GM18858 (cell line): ENCODE measurements around the gene WDR37.
A peak's percentile ranks its signal among the peaks of the same experiment; 100 is the strongest.
"Not testable (repeated sequence)": the region's sequence is repeated elsewhere in the genome, so short reads cannot be mapped to it uniquely, and the experiment has no call there.

ENCODE experiments used
- ATAC-seq: cut with Tn5 transposase; IDR thresholded peaks from one replicate; pipeline ENCODE4 v1.9.1; 2021; ENCODE audit not compliant: unreplicated experiment

The WDR37 gene

GRCh38 chr10:1041514-1041913, 14.7 kb upstream of the WDR37 start:
- no peak for ATAC-seq

DNA sequence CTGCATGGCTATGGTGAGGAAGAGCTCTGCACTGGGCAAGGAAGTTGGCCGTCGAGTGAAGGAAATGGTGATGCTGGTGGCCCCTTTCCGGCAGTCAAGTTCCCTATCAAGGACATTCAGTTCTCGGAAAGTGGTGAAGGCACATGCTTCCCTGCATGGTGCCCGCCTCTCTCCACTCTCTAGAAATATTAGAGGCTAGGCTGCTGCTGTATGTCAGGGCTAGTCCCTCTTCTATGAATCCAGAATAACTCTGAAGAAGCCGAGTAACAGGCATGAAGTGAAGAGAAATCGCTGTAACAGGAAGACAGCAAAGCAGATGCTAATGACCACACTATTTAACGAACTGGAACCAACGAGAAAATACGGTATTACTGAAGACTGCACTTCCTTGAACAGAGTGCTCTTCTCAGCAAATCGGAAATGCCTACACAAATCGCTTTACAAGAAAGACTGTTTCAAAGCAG, 12.6 kb upstream of the WDR37 start:
- ATAC-seq: peak; percentile 72

- no peak for ATAC-seq
Observed at GRCh38 chr10:1044146-1044545, 12.0 kb upstream of the WDR37 start.

GRCh38 chr10:1044964-1045363, 11.2 kb upstream of the WDR37 start:
- no peak for ATAC-seq

GRCh38 chr10:1045415-1045814, 10.8 kb upstream of the WDR37 start:
- ATAC-seq: no peak

DNA sequence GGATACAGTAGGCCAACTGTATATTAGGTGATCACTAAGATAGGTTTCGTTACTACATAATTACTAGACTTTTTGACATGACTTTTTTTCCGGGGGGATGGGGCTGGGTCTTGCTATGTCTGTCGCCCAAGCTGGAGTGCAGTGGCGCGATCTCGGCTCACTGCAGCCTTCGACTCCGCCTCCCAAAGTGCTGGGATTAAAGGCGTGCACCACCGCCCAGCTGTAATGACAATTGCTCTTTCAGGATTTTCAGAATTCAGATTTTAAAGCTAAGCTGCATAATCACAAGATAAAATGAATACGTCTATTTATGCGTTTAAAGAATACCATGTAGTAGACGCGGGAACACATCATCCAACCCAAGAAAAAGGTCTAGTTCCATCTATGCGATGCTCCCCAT, 8.2 kb upstream of the WDR37 start:
- no peak for ATAC-seq

GRCh38 chr10:1048349-1048731, 7.8 kb upstream of the WDR37 start:
- no peak for ATAC-seq

- peak; percentile 73 for ATAC-seq
Observed at GRCh38 chr10:1048732-1049424, 7.3 kb upstream of the WDR37 start, which contains the start of gene IDI1. IDI1 (minus strand) TSS chr10:1049119; CDS start chr10:1049003, 116 bp downstream.

DNA sequence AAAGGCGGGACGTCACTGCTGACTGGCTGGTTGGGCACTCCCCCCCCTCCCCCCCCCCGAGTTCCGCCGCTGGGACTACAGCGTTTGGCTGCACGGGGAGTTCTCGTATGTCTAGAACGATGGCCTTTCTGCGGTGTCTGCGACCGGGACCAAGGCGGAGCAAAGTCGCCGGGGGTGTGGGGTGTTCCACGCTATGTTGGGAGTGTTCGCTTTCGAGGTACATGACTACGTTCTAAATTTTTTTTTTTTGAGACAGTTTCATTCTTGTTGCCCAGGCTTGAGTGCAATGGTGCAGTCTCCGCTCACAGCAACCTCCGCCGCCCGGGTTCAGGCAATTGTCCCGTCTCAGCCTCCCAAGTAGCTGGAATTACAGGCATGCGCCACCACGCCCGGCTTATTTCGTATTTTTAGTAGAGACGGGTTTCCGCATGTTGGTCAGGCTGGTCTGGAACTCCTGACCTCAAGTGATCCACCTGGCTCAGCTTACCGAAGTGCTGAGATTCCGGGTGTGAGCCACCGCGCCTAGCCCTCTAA, 6.7 kb upstream of the WDR37 start:
- ATAC-seq: no peak

DNA sequence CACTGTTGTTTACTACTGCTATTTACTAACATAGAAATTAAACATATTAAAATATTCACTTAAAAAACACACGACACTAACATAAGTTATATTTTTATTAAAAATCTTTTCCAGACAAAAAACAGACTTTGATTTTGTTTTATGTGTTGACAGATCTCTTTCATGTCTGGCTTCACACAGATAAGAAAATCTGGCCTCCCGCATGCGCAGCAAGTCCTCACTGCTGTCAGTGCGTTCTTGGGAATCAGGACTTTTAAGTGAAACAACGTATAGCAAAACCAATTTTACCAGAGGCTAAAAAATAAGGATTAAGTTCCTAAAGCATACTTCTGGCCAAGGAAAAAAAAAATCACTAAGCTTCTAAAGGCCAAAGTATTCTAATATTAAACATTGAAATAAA, 6.0 kb upstream of the WDR37 start:
- ATAC-seq: no peak

DNA sequence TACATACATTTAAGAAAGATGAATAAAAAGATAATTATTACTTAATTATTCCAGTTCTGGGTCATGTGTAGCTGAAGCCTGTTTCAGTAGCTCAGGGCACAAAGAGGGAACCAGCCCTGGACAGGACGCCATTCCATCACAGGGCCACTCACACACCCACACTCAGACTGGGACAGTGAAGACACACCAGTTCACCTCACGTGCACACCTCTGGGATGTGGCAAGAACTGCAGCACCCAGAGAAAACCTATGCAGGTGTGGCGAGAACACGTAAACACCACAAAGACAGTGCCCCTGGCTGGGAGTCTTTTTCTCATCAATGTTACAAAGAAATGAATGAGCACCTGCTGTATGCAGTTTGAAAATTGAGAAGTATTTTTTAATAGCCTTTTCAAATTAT, 5.6 kb upstream of the WDR37 start:
- no peak for ATAC-seq

- no peak for ATAC-seq
Observed at GRCh38 chr10:1054684-1055083, 1.5 kb upstream of the WDR37 start.

DNA sequence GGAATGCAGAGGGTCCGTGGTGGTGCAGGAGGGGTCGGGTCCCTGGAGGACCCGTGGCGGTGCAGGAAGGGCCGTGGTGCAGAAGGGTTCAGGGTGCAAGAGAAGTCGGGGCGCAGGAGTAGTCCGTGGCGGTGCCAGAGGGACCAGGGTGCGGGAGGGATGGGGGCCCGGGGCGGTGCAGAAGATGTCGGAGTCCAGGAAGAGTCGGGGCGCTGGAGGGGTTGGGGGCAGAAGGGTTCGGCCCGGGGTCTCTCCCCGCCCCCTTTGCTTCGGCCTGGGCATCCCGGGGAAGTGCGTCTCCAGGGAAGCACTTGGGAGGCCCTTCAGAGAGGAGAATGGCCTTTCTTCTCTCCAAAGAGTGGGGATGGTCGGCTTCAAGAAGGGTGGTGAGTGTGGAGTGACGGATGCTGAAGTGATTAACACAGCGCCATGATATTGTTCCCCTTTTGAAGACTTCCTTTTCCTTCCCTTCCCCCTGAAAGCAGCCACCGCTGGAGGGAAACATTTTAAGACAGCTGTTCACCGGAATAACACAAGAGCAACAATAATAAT, 997 bp downstream of the WDR37 start:
- ATAC-seq: no peak

- no peak for ATAC-seq
Observed at GRCh38 chr10:1058017-1058416, 1.8 kb downstream of the WDR37 start.

DNA sequence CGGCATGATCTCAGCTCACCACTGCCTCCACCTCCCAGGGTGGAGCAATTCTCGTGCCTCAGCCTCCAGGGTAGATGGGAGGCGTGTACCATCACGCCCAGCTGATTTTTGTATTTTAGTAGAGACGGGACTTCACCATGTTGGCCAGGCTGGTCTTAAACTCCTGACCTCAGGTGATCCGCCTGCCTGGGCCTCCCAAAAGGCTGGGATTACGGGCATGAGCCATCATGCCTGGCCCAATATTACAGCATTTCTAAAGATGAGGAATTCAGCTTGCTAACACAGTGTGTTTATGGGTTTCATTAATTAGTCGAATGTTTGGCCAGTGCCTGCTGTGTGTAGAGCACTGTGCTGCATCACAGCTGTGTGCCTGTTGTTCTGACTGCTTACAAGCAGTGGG, 3.7 kb downstream of the WDR37 start:
- no peak for ATAC-seq

DNA sequence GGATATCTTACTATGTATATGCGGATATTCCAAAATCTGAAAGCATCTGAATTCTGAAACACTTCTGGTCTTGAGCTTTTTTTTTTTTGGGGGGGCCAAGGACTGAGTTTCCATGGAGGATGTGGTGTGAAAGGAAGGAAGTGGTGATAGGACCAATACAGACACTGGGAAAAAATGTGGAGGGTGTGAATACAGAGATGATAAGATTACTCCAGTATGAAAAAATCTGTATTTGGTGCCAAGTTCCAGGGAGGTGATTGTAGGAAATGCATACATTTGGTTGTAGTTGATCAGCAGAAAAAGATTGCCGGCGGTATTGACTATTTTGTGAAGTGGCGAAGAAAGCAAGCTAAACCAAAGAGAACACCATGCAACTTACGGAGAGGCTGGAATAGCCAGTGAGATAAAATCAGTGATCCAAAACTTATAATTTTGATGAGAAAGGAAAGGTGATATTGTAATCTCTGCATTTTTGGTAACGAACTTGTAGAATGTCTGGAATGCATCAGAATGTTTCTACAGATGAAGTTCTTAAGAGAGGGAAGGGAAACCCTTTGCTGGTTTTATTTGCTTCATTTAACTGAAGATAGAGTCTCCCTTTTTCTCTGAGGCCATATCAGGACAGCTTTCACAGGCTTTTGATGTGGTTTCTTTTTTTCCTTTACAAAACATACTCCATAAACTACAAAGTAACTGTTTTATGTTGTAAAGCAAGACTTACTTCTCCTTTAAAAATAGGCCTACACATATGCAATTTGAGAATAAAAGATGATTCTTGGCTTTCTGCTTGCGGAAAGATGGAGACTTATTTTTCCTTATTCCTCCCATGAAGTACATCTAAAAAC, 6.0 kb downstream of the WDR37 start:
- ATAC-seq: no peak

DNA sequence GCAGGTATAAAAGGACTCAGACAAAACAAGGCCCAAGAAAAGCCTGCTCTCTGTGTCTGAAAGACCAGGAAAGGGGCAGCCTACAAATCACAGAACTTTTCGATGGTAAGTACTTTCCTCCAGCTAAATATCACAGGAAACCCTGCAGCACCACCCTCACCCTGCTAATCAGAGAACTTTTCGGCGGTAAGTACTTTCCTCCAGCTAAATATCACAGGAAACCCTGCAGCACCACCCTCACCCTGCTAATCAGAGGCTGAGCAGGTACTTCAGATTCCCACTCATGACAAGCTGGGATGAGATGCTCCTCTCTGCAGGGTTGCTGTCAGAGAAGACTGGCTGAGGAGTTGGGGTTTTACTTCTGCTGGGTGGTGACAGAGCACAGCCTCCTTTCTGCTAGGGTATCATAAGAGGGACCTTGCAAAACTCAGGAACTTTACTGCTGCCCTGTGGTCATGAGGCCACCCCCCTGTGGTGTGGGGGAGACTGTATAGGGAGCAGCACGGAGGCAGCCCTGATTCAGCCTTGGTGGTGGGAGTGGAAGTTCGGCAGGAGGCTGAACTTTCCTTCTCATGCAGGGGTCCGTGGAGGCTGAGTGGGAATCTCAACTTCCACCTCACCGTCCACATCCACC, 7.2 kb downstream of the WDR37 start:
- no peak for ATAC-seq

- ATAC-seq: no peak
Observed at GRCh38 chr10:1064964-1065247, 8.7 kb downstream of the WDR37 start.

DNA sequence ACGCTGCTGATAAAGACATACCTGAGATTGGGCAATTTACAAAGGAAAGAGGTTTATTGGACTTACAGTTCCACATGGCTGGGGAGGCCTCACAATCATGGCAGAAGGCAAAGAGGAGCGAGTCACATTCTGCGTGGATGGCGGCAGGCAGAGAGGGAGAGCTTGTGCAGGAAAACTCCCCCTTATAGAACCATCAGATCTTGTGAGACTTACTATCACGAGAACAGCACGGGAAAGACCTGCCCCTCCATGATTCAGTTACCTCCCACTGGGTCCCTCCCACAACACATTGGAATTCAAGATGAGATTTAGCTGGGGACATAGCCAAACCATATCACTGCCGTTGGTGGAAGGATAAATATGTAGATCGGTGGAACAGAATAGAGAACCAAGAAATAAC, 10.5 kb downstream of the WDR37 start:
- ATAC-seq: not testable (repeated sequence)

DNA sequence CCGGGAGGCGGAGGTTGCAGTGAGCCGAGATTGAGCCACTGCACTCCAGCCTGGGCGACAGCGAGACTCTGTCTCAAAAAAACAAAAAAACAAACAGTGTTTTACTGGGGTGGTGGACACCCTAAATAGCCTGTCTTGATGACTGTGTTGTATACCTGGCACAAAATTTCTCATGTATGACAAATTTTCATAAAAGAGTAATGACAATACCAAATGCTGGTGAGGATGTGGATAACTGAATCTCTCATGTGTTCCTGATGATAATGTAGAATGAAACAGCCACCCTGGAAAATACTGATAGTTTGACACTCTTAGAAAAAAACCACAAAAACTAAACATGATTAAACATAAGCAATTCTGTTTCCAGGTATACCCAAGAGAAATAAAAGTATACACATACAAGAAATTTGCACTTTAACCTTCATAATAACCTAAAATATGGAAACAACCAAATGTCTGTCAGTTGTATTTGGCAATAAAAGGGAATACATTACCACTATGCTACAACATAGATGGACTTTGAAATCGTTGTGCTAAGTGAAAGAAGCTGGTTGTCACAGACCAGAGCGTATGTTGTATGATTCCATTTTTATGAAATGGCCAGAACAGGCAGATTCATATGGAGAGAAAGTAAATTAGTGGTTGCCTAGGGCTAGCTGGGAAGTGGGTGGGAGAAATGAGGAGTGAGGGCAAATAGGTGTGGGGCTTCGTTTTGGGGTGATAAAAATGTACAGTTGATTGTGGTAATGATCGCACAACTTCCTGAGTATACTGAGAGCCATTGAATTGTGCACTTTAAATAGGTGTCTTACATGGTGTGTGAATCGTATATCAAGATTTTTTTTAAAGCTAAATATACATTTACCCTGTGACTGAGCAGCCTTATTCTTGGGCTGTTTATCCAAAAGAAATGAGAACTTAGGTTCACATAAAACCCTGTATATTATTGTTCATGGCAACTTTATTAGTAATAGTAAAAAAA, 12.5 kb downstream of the WDR37 start:
- no peak for ATAC-seq
